Measurements from ENCODE around the gene SPTBN1.

The SPTBN1 gene

GRCh38 chr2:54578648-54579045 lies 122.5 kb downstream of the SPTBN1 start:
- DNase-seq, result no peak

DNA sequence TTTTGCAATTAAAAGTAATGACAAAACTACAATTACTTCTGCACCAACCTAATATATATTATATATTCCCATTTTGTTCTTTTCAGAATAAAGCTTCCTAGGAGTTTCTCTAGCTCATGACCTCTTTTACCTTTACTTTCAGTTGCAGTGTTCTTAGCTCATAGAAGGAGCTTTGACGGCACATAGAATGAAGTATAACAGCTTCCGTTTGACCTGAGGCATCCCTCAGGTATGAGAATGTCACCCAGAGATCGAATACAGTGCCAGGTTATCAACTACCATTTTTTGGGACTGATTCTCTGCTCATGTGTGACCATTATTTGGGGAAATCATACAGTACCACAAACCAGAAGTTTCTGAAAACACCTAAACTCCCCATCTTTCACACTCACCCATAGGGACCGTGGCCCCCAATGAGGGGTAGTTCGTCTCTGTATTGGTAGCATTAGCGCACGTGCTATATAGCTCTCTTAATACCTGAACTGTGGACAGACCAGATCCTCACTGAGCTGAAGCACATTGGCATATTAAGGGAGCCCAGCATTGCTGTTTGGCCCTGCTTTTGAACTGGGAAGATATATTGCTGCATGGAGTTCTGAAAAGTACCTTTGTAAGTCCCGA lies 123.0 kb downstream of the SPTBN1 start:
- DNase-seq, result no peak

- DNase-seq, result no peak
Measured at GRCh38 chr2:54579682-54580620, 123.8 kb downstream of the SPTBN1 start.

GRCh38 chr2:54581326-54582039 lies 125.4 kb downstream of the SPTBN1 start:
- DNase-seq, result no peak

DNA sequence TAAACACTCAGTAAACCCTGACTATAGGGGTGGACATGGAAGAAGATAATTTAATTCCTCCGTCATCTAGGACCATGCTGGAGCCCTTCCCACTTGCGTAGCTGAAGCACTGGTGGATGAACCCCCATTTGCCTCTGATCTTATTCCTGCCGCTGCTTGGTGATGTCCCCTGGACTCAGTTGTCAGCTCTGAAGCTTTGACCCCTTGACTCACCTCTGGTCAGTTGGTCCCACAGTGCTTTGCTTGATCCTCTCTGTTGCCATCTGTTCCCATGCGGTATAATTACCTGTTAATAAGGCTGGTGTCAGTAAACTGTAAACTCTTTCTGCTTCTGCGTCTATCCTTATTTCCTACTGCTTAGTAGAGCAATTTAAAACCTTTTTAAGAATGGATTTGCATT lies 126.9 kb downstream of the SPTBN1 start:
- no peak for DNase-seq

- no peak for DNase-seq
Measured at GRCh38 chr2:54584598-54584997, 128.5 kb downstream of the SPTBN1 start.

DNA sequence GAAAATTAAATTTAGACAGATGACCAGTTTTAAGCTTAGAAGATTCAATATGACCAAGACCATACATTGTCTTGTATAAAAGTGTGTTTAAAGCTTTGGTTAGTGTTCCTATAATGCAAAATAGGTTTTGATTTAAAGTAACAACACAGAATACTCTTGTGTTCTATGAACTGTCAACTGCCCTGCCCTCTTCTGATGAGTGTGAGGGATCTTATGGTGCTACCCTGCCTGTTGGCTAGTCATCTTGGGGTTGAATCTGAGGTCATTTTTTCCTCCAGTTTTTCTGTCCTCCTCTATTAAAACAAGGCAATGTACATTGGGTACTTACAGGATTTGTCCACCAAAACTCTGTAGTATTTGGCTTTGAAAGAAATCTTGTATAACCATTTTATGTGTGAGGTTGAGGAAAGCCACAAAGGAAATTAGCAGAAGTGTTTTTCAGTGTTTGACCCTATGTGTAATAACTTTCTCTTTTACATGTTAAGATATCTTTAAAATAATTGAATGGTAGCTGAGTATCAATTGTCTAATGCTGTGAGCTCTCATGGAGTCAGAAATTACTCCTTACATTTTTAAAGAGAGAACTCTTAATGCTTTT lies 129.1 kb downstream of the SPTBN1 start:
- DNase-seq, result no peak

DNA sequence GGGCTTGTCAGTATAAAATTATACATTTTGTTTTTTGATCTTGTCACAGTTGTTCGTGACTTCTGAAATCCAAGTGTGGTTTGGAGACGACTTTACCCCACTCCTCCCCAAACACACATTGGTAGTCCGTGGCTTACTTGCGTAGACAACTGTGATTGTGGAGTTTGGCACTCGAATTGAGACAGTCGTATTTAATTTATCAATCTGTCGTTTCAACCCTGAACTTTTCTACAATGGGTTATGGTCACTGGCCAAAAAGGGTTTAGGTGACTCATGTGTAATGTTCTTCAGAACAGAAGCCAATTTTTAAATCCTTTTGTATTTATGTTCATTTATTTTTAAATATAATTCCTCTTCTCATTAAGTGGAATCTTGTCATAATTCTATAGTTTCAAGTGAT lies 129.9 kb downstream of the SPTBN1 start:
- DNase-seq, result no peak

DNA sequence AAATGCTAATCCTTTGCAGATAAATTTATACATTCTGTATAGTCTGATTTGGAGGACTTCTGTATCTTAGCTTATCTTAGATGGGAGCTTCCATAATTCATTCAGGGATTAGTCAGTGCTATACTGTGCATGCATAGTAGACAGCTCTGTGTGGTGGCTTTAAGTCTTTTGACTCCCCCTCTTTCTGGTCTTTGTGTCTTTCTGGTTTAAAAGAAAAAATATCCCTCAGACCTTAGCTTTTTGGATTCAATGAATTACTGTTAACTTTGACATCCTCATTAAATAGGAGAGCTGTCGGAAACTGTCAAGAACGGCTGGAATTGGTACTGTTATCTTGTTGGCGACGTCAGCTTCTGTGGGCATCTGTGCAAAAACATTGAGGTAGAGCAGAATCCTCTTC lies 130.4 kb downstream of the SPTBN1 start:
- DNase-seq, result no peak

DNA sequence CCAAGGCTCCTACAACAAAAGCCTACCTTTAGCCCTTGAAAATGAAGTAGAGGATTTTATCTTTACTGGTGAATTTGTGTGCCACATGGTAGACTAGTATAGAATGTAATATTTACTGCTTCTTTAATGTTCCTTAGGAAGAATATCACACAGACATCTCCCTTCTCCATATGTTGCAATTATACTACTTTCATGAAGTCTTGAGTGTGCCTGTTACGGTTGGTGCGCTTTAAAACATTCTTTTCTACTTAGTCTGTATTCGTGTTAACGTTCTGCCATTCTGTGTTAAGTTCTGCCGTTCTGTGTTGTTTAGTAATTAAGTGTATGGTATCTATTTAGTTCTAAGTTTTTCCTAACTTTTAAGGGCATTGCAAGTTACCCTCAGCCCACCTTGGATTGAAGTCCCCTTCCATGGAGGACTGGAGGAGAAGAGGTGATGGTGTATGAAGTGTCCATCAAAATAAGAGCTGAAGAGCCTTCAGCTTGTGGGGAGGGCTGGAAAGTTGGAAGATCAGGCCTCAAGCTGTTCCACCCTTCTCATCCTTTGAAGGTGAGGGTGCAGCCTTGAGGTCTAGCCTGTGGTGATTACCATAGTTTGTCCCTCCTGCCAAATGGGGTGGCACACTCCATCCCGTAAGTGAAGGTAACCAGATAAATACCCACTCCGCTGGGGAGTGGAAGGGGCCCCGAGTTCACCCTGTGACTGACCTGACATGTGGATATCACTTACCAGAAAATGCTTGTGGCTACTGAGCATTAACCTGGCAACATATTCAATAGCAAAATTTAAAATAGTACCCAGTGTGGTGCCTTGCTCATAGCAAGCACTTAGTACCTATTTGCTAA lies 131.3 kb downstream of the SPTBN1 start:
- no peak for DNase-seq

DNA sequence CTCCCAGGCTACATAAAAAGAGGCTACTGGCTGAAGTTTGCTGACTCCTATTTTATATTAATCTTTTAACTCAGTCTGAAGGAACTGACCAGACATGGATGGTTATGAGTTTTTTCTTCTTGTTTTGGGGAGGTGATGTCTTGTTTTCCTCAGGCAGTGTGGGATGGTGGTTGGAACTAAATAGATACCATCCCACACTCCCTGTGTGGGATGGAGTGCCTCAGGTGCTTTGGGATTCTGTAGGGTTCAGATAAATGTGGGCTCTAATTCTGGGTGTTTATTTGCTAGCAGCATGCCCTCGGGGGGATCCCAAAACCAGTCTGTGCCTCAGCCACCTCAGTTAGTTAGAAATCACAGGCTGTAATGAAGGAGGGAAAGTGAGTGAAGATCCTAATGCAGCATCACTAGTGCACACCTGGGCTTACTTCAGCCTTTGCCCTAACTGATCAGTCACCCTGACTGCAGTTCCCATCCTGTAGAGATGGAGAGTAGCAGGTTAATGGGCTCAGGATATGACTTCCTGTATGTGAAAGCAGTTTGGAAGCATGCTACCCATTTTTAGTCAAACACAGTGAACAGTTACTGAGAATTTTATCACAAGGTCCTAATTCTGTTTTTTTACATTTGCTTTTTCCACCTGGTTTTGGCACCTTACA lies 132.2 kb downstream of the SPTBN1 start:
- no peak for DNase-seq

DNA sequence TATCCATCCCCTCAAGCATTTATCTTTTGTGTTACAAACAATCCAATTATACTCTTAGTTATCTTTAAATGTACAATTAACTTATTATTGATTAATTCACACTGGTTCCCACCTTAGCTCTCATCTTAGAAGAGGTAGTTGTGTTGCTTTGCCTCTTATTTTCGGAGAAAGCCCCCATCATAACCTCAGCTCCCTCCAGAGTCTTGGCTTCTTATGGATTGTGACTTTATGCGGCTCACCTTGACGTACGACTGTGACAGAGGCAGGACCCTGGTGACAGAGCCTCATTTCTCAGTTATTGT lies 132.9 kb downstream of the SPTBN1 start:
- DNase-seq, result no peak

GRCh38 chr2:54589340-54590215 lies 133.5 kb downstream of the SPTBN1 start:
- DNase-seq, result no peak

DNA sequence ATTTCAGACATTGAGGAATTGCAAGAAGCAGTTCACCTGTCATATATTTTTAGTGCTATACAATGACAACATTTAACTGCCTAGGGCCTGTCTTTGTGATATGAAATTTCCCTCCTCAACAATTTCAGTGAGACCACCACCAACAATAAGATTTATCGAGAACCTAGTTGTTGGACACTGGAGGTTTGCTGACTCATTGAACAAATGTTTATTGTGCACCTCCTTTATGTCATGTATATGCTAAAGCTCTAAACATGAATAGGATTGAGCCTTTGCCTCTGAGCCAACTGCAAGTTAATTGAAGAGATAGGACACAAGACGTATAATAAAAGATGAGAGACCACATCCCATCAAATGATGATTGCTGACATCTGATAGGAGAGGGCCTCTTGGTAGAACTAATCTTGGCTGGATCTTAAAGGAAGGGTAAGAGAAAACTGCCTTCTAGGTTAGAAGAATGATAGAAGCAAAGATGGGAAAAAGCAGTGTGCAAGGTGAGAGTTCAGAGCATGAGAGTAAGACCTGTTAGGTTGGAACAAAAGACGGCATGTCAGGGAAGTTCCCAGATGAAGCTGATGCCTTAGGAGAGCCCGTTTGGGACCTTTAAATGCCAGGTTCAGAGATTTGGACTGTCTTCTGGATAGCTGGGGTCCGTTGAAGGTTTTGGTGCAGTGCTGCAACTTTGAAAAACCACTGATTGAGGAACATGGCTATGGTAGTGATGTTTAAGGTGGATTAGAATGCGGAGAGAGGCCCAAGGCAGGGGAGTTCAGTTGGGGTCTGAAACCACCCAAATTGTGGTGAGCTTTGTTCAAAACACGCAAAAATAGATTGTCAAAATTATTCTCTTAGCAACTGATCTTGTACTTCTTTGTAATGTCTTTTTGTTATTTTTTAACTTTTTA lies 134.3 kb downstream of the SPTBN1 start:
- DNase-seq, result no peak

DNA sequence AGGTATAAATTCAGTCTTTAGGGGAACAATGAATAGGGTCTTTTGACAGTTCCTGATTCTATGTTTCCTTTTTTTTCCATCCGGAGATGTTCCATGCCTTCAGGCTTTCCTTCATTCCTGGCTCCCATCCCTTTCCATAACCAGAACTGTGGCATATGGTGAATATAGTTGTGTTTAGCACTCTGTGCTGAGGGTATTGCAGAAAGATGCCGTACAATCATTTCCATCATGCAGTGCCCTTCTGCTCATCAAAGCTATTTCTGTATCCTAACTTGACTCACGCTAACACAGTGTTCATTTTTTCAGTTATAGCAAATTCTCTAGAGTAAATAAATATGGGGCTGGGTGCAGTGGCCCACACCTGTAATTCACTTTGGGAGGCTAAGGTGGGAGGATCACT lies 135.4 kb downstream of the SPTBN1 start:
- no peak for DNase-seq

DNA sequence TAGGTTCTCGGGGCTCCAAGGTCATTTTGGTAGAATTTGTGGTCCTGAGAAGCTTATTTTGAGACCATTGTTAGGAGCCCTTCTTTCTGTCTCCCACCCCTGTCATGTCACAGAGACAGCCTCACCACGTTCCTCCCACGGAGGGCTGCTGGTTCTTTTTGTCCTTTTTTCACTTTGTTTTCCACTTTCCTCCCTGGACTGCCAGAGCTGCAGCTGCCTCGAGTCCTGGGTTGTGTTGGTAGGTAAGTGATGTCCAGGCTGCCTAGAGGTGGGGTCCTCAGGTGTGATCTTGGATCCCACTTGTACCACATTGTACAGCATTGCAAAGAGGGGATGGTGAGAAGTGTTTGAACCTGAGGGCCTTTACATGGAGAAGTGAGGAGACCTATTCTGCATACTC lies 137.1 kb downstream of the SPTBN1 start:
- DNase-seq, result no peak

GRCh38 chr2:54594048-54594447 lies 137.9 kb downstream of the SPTBN1 start:
- DNase-seq, result no peak

GRCh38 chr2:54595161-54595803 lies 139.2 kb downstream of the SPTBN1 start:
- DNase-seq, result no peak

All from NCI-H345 (cell line).